SIG-M5 treated with dmso at 0.1 percent for 504 hours (cell line): ENCODE data around the gene PHC2.

ENCODE experiments used
- DNase-seq: peaks from one replicate; lab custom pipeline; 2025; ENCODE audit not compliant: unreplicated experiment; lab: John Stamatoyannopoulos, UW

PHC2 gene

DNA sequence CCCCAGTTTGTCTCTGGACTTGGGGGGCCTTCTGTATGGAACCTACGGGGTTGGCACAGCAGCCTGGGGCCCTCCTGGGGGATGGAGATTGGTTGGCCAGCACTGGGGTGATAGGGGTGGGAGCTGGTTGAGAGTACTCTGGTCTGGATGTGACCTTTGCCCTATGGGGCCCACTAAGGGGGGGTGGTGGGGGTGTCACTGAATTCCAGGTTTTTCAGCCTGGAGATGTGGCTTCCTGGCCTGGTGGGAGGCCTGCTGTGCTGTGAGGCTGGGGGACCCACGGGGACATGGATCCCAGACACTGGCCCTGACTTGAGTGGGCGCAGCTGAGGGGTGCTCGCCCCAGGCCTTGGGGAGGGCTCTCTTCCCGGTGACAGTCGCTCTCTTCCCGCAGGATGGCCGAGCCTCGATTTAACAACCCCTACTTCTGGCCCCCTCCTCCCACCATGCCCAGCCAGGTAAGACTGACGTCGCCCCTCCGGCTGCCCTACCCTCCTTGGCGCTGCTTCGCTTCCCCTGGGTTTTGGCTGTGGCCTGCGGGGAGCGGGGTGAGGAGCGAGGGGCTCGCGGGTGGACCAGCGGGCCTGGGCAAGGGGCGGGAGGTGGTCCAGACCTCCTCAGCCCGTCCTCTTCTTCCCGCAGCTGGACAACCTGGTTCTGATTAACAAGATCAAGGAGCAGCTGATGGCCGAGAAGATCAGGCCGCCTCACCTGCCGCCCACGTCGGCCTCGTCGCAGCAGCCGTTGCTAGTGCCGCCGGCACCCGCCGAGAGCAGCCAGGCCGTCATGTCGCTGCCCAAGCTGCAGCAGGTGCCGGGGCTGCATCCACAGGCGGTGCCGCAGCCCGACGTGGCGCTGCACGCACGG is 155.0 kb downstream of the PHC2 start:
- DNase-seq: no peak

DNA sequence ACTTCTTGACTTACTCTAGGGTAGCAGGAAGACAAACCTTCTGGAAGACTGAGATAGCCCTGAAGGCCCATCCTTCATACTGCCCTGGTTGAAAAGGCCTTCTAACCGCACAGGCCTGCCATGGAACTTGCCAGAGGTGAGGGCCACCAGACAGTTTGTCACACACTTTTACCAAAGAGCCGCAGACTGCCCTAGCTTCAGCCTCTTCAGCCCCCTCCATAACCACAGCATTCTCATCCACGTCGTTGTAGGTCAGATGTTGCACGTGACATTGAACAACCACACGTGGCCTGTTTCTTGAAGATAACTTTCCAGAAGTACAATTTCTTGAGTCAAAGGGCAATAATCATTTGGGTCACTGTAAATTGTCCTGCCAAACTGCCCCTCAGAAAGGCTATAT is 155.7 kb downstream of the PHC2 start:
- DNase-seq: no peak

DNA sequence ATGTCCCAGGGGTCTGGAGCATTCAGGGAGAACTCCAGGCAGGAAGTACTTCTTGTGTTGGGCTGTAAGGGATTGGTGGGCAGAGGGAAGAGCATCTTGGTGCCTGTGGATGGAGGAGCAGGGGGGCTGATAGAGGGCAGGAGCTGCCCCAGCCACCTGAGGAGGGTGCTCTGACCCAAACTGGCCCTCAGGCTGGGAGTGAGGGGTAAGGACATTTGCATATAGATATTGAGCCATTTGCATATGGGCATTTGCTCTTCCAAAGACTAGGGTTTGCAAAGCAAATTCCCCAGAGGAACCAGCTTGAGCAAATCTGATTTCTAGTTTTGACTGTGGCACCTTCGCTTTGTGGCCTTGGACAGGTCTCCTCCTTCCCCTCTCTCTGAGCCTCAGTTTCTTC is 156.4 kb downstream of the PHC2 start:
- DNase-seq: no peak

DNA sequence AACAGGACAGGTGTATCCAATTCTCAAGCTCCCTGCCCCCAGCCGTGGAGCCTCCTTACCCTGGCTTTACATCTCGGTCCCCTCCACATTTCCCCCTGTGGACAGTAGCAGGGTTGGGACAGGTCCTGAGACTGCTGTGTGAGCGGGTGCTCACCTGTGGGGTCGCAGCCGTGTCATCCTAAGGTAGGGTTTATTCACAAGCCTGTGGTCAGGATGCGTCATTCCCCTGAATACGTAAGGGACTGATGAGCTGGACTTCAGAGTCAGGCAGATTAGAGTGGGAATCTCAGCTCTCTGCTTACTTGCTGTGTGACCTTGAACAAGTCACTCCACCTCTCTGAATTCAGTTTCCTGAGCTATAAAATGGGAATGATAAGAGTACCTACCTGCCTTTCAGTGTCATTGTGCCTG is 156.9 kb downstream of the PHC2 start:
- no peak for DNase-seq
